KMS-11 (cell line): ENCODE data around the gene COL1A2.

Experiments used
- H2AFZ ChIP-seq: fragments of 200-600 bp; sonication (generic); 2 replicates; pipeline ENCODE4 v1.6.1; 2016; ENCODE audit warnings: antibody characterized with exemption, mixed run types, low read depth
- H3K27ac ChIP-seq: fragments of 200-600 bp; sonication (generic); 2 replicates; pipeline ENCODE4 v1.6.1; 2016; ENCODE audit warnings: mild to moderate bottlenecking, mixed run types
- H3K27me3 ChIP-seq: fragments of 200-600 bp; sonication (generic); 2 replicates; pipeline ENCODE4 v1.6.1; 2017; ENCODE audit warnings: mild to moderate bottlenecking, low read depth, mixed run types, moderate library complexity; ENCODE audit not compliant: insufficient read depth
- H3K36me3 ChIP-seq: fragments of 200-600 bp; sonication (generic); 2 replicates; pipeline ENCODE4 v1.6.1; 2017; ENCODE audit warnings: mild to moderate bottlenecking, mixed run types; ENCODE audit not compliant: insufficient read depth
- H3K4me1 ChIP-seq: fragments of 200-600 bp; sonication (generic); 2 replicates; pipeline ENCODE4 v1.6.1; 2016; ENCODE audit warnings: mild to moderate bottlenecking, low read depth, mixed run types; ENCODE audit not compliant: poor library complexity, severe bottlenecking
- H3K4me2 ChIP-seq: fragments of 200-600 bp; sonication (generic); 2 replicates; pipeline ENCODE4 v1.7.0; 2016; ENCODE audit warnings: mild to moderate bottlenecking, mixed run types
- H3K4me3 ChIP-seq: fragments of 200-600 bp; sonication (generic); IDR thresholded peaks from 2 replicates; pipeline ENCODE4 v1.6.1; 2017; ENCODE audit warnings: low read depth, low read length, mixed read lengths; ENCODE audit not compliant: insufficient read depth
- H3K79me2 ChIP-seq: fragments of 200-600 bp; sonication (generic); 2 replicates; pipeline ENCODE4 v1.6.1; 2016; ENCODE audit warnings: low read depth, mixed run types; ENCODE audit not compliant: insufficient read depth
- H3K9ac ChIP-seq: fragments of 200-600 bp; sonication (generic); 2 replicates; pipeline ENCODE4 v1.6.1; 2016; ENCODE audit warnings: mild to moderate bottlenecking, mixed run types
- H4K20me1 ChIP-seq: fragments of 200-600 bp; sonication (generic); 2 replicates; pipeline ENCODE4 v1.6.1; 2016; ENCODE audit warnings: mild to moderate bottlenecking, mixed run types; ENCODE audit not compliant: insufficient read depth
- CTCF ChIP-seq: fragments of 200-600 bp; sonication (generic); conservative IDR thresholded peaks from 2 replicates; pipeline ENCODE4 v1.6.1; 2017; ENCODE audit warnings: low read depth, mild to moderate bottlenecking, antibody characterized with exemption, low read length, moderate library complexity, mixed read lengths

Gene COL1A2

GRCh38 chr7:94366832-94367231 is 27.9 kb upstream of the COL1A2 start:
- Histone ChIP-seq H3K4me1 (no peaks in the 10 kb centered on the region), H3K27me3 (no peaks in the 10 kb centered on the region), H3K4me3 (no peak overlapping the region), H3K27ac (no peak overlapping the region), H3K36me3 (no peaks in the 10 kb centered on the region), H2AFZ (no peak overlapping the region), H4K20me1 (no peaks in the 10 kb centered on the region), H3K79me2 (no peaks in the 10 kb centered on the region), H3K4me2 (no peak overlapping the region), H3K9ac (no peak overlapping the region)
- no peak for TF ChIP-seq CTCF

- no peak overlapping the region for H2AFZ ChIP-seq
- no peak overlapping the region for H3K9ac ChIP-seq
- H3K27me3 ChIP-seq: no peaks in the 10 kb centered on the region
- H3K4me2 ChIP-seq: no peak overlapping the region
- no peak for TF ChIP-seq CTCF
- no peaks in the 10 kb centered on the region for H3K79me2 ChIP-seq
- no peaks in the 10 kb centered on the region for H3K4me1 ChIP-seq
- no peaks in the 10 kb centered on the region for H4K20me1 ChIP-seq
- H3K27ac ChIP-seq: no peak overlapping the region
- H3K4me3 ChIP-seq: no peak overlapping the region
- H3K36me3 ChIP-seq: no peaks in the 10 kb centered on the region
Measured at GRCh38 chr7:94367949-94368348, 26.7 kb upstream of the COL1A2 start.

- no peak for TF ChIP-seq CTCF
- Histone ChIP-seq H3K27me3 (no peaks in the 10 kb centered on the region), H3K4me3 (no peak overlapping the region), H3K79me2 (no peaks in the 10 kb centered on the region), H3K4me1 (no peaks in the 10 kb centered on the region), H3K36me3 (no peaks in the 10 kb centered on the region), H3K9ac (no peak overlapping the region), H2AFZ (no peak overlapping the region), H4K20me1 (no peaks in the 10 kb centered on the region), H3K27ac (no peak overlapping the region), H3K4me2 (no peak overlapping the region)
Measured at GRCh38 chr7:94368371-94368791, 26.3 kb upstream of the COL1A2 start.

- no peak overlapping the region for H3K9ac ChIP-seq
- no peak overlapping the region for H3K27ac ChIP-seq
- H3K36me3 ChIP-seq: no peaks in the 10 kb centered on the region
- no peak overlapping the region for H3K4me2 ChIP-seq
- no peak overlapping the region for H2AFZ ChIP-seq
- no peaks in the 10 kb centered on the region for H3K4me1 ChIP-seq
- no peaks in the 10 kb centered on the region for H3K79me2 ChIP-seq
- no peaks in the 10 kb centered on the region for H4K20me1 ChIP-seq
- no peak overlapping the region for H3K4me3 ChIP-seq
- no peaks in the 10 kb centered on the region for H3K27me3 ChIP-seq
- TF ChIP-seq CTCF: no peak
Measured at GRCh38 chr7:94374231-94374630, 20.5 kb upstream of the COL1A2 start.
